Chondrocyte (in vitro differentiated cells): ENCODE measurements around the gene RPRD2. TPM values are rescaled to one million over a fixed set of nuclear protein-coding genes. Genes with fewer than 3 reads are reported as not detected.

Experiments used
- DNase-seq: peaks from one replicate; pipeline ENCODE4 v3.0.0; 2021; ENCODE audit warnings: mixed read lengths, low spot score
- H3K27ac Mint-ChIP-seq: one replicate; pipeline ENCODE4 v1.8.0; 2021; ENCODE audit warnings: mild to moderate bottlenecking, moderate library complexity, mixed read lengths; ENCODE audit not compliant: unreplicated experiment
- H3K27me3 Mint-ChIP-seq: 2 replicates; pipeline ENCODE4 v1.8.0; 2021; ENCODE audit warnings: low read depth, mixed read lengths
- H3K36me3 Mint-ChIP-seq: 2 replicates; pipeline ENCODE4 v1.8.0; 2021; ENCODE audit warnings: low read depth, mixed read lengths
- H3K4me1 Mint-ChIP-seq: 2 replicates; pipeline ENCODE4 v1.8.0; 2021; ENCODE audit warnings: low read depth, mild to moderate bottlenecking, mixed read lengths
- H3K4me3 Mint-ChIP-seq: one replicate; pipeline ENCODE4 v1.8.0; 2021; ENCODE audit warnings: mild to moderate bottlenecking, moderate library complexity, mixed read lengths; ENCODE audit not compliant: unreplicated experiment
- H3K9me3 Mint-ChIP-seq: 2 replicates; pipeline ENCODE4 v1.8.0; 2021; ENCODE audit warnings: low read depth, mixed read lengths
- total RNA-seq: library from RNA; stranded (reverse); gene quantifications from 3 replicates; pipeline ENCODE4 v1.2.1, GENCODE V29; 2021
- TF ChIP-seq, protein P1 (sequence below): fragments of 200-600 bp; sonication (generic); IDR thresholded peaks from 2 replicates; pipeline ENCODE4 v1.5.0; 2021; ENCODE audit warnings: antibody characterized with exemption, mild to moderate bottlenecking, moderate library complexity

RPRD2 gene
- total RNA-seq, 1 donor from 2014 or later: 22.2 TPM

DNA sequence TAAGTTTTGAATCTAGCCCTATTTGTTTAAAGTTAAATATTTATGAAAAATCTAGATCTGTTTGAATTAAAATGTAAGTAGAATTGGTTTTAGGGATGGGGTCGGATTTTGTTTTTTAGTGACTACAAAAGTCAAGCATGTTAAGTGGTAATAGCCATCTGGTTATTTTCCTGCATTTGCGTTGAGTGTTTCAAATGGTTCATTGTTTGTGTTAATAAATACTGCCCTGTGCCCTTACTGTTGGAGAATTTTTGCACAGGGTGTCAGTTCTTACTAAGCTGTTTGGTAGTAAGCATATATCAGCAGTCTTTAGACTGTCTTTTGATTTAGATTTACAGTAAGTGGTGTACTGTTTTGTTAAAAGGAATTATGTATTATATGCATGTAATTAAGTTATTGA, 77.2 kb downstream of the RPRD2 start:
- Mint-ChIP-seq H3K27ac (no peak overlapping the region), H3K27me3 (no peaks in the 10 kb centered on the region), H3K36me3 (peaks cover 15% of the 10 kb centered on the region), H3K4me3 (no peak overlapping the region), H3K9me3 (no peaks in the 10 kb centered on the region), H3K4me1 (no peaks in the 10 kb centered on the region)
- TF ChIP-seq, protein P1, sequence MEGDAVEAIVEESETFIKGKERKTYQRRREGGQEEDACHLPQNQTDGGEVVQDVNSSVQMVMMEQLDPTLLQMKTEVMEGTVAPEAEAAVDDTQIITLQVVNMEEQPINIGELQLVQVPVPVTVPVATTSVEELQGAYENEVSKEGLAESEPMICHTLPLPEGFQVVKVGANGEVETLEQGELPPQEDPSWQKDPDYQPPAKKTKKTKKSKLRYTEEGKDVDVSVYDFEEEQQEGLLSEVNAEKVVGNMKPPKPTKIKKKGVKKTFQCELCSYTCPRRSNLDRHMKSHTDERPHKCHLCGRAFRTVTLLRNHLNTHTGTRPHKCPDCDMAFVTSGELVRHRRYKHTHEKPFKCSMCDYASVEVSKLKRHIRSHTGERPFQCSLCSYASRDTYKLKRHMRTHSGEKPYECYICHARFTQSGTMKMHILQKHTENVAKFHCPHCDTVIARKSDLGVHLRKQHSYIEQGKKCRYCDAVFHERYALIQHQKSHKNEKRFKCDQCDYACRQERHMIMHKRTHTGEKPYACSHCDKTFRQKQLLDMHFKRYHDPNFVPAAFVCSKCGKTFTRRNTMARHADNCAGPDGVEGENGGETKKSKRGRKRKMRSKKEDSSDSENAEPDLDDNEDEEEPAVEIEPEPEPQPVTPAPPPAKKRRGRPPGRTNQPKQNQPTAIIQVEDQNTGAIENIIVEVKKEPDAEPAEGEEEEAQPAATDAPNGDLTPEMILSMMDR: no peak
- no peak for DNase-seq

DNA sequence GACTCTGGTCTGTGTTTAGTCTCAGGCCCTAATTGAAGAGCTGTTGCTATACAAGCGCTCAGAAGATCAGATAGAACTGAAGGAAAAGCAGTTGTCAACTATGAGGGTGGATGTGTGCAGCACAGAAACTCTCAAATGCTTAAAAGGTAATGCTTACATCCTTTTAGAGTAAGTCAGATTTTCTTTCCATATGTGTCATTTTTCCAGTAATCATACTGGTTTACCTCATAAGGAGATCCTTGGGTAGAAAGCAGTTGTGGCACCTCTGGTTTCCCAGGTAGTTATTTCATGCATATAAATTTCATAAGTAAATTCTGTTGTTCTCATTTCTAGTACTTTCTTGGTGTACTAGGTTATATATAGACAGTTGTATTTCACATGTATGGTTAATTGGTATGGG, 80.3 kb downstream of the RPRD2 start:
- peaks cover 24% of the 10 kb centered on the region for H3K36me3 Mint-ChIP-seq
- no peak overlapping the region for H3K4me3 Mint-ChIP-seq
- no peaks in the 10 kb centered on the region for H3K27me3 Mint-ChIP-seq
- no peak for DNase-seq
- TF ChIP-seq, protein P1: no peak
- no peak overlapping the region for H3K27ac Mint-ChIP-seq
- H3K9me3 Mint-ChIP-seq: no peaks in the 10 kb centered on the region
- H3K4me1 Mint-ChIP-seq: no peaks in the 10 kb centered on the region

DNA sequence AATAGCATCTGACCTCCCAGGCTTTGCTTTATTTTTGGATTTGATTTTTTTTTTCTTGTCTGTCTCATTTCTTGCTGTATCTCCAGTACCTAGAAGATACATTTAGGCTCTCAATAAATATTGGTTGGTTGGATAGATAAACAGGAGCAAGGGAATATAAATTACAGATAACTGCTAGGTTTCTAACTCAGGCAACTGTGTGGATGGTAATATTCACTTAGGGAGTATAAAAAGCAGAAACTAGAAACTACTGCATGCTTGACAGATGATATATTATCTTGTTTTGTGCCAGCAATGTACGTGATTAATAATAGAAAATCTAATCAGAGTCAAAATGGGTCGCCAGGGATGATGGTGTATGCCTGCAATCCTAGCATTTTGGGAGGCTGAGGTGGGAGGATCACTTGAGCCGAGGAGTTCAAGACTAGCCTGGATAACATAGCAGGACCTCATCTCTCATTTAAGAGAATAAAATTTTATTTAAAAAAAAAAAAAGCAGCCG, 92.2 kb downstream of the RPRD2 start:
- H3K27me3 Mint-ChIP-seq: no peaks in the 10 kb centered on the region
- TF ChIP-seq, protein P1: no peak
- peaks cover 12% of the 10 kb centered on the region for H3K4me1 Mint-ChIP-seq
- H3K36me3 Mint-ChIP-seq: peaks cover 7% of the 10 kb centered on the region
- no peak overlapping the region for H3K27ac Mint-ChIP-seq
- H3K4me3 Mint-ChIP-seq: no peak overlapping the region
- DNase-seq: no peak
- no peaks in the 10 kb centered on the region for H3K9me3 Mint-ChIP-seq

DNA sequence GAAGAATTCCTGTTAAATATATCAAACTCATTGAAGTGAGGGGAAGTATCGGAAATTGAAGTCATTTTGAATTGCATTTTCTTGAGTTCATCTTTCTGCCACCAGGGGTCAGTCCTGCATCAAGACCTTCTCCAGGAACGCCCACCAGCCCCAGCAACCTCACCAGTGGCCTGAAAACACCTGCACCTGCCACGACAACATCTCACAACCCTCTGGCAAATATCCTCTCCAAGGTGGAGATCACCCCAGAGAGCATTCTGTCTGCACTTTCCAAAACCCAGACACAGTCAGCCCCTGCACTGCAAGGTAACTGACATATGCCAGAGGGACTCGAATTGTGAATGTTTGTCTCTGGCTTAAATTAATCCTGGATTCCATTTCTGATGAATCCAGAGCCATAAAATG, 100.5 kb downstream of the RPRD2 start:
- Mint-ChIP-seq H3K36me3 (peaks cover 7% of the 10 kb centered on the region), H3K27me3 (no peaks in the 10 kb centered on the region), H3K4me3 (no peak overlapping the region), H3K9me3 (no peaks in the 10 kb centered on the region), H3K27ac (no peak overlapping the region), H3K4me1 (no peaks in the 10 kb centered on the region)
- no peak for DNase-seq
- TF ChIP-seq, protein P1: peak; percentile 90

DNA sequence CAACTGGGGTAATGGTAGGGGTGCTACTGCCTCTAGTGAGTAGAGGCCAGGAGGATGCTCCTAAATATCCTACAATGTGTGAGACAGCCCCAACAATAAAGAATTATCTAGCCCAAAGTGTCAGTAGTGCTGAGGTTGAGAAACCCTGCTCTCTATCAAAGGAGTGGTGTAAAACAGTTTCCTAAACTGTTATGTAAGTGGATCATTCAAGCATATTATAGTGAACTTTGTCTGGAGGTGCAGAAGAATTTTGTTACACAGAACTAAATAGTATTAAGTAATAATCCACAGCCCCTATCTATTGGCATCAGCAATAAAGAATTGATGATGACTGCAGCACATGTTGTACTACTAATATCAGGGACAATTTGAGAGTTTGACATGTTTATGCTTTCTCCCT, 103.0 kb downstream of the RPRD2 start:
- H3K4me3 Mint-ChIP-seq: no peak overlapping the region
- H3K27ac Mint-ChIP-seq: no peak overlapping the region
- no peaks in the 10 kb centered on the region for H3K4me1 Mint-ChIP-seq
- H3K9me3 Mint-ChIP-seq: no peaks in the 10 kb centered on the region
- no peaks in the 10 kb centered on the region for H3K27me3 Mint-ChIP-seq
- TF ChIP-seq, protein P1: no peak
- H3K36me3 Mint-ChIP-seq: peaks cover 25% of the 10 kb centered on the region
- DNase-seq: no peak
